ENCODE results near the gene AGR3.

Gene AGR3

GRCh38 chr7:16822029-16822428, 59.8 kb downstream of the AGR3 start:
- no peak for DNase-seq

DNA sequence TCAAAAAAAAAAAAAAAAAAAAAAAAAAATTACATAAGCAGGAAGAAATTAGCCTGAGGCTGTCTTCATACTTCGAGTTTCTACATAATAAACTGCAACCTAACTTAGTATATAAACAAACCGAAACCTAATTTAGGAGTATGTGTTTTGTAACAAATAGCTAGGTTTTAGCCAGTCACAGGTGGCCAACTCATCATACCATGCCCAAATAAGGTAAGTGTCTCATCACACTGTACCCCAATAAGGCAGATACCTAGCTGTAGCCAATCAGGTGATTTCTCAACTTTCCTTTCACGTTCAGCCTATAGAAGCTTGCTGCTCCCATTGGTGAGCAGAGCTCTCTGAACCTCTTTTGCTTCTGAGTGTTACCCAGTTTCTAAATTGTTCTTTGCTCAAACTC, 63.1 kb downstream of the AGR3 start:
- no peak for DNase-seq

DNA sequence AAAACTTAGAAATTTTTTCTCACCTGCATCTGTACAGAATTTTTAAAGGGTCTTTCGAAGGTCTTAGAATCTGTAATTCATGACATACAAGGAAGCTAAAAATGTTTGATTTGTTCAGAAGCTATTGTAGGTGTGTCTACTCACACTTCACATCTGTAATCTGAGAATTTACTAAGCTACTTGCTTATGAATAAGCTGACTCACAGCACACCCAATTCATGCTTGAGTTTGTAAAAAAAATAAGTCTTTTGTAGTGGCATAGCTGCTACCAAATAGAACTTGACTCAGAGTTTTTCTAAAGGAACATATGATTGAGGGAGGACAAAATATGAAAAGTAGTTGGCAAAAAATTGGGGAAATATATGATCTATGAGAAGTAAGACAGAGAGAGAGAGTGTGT, 64.2 kb downstream of the AGR3 start:
- no peak for DNase-seq

DNA sequence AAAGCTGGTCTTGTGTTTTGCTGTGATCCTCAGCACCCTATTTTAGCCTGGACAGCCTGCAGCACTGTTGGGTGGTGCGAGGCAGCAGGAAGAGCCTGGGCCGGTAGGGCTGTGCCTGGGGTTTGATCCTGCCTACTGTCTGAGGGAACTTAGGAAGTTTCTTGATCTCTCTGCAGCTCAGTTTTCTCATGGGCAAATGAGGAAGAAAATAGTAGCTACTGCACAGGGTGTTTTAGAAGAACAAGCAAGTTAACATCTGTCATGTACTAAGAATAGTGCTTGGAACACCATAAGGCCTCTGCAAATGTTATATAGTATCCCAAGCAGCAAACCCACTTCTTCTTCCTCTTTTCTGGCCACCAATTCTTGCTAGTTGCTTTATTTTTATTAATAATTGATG, 65.0 kb downstream of the AGR3 start:
- DNase-seq = no peak

GRCh38 chr7:16815001-16815400, 66.8 kb downstream of the AGR3 start:
- DNase-seq = no peak

- DNase-seq = peak; percentile 9 to 66
Measured at GRCh38 chr7:16813232-16813616, 68.6 kb downstream of the AGR3 start.

DNA sequence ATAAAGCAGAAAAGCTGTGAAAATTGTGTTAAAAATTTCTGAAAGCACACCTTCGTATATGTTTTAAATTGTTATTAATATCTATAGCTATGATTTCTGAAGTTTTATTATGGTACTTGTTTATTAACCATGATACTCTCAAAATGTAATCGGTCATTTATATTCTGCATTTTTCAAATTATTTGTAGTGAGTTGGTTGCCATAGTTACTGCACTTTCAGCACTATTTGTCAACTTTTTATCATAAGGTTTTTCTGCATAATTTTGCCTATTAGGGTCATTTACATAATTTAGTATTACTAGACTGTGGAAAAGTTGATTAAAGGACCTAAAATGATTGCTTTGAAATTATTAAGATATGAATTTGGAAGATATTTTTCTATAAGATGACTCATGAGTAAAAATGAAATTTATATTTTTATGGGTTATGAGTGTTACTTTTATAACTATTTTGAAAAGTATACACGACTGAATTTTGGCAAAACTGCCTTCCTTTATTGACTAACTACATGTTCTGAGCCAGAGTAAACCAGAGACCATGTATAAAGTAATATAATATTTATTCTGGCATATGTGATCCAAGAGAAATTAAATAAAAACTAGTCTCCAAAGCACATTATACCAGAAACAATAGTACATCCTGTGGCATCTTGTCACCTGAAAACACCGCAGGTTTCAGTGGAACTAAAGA, 69.1 kb downstream of the AGR3 start:
- no peak for DNase-seq

DNA sequence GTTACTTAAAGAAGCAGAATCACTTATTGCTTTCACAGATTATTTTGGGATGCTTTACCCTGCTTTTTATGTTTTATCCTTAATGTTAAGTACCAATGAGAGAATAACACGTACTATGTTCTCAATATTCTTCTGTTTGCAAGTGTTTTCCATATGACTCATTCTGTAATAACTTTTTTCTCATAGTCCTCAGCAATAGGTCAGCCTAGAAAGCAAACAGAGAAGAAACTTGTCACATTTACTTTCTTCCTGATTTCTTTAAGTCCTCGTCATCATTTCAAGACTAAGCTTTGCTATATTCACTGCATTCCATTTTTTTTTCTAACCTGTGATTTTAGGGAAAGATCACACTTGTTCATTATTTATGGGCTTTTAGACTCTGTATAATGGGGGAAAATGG, 70.2 kb downstream of the AGR3 start:
- no peak for DNase-seq

DNA sequence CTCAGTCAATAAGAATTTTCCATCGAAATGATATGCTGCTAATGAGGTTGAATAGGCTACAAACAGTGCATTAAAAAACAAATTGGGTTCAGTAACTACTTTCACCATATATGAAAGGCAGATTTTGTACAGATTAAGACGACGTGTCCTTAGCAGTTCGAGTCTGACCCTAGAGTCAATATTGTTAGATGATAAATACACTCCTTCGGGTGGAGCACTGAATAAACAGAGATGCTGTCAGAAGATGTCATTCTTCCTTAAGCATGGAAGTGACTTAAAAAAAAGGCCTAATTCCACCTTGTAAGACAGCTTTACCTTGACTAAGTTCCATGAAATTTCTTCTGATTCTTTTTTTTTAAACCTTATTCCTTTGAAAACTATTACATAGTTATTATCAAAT, 71.2 kb downstream of the AGR3 start:
- DNase-seq = no peak

DNA sequence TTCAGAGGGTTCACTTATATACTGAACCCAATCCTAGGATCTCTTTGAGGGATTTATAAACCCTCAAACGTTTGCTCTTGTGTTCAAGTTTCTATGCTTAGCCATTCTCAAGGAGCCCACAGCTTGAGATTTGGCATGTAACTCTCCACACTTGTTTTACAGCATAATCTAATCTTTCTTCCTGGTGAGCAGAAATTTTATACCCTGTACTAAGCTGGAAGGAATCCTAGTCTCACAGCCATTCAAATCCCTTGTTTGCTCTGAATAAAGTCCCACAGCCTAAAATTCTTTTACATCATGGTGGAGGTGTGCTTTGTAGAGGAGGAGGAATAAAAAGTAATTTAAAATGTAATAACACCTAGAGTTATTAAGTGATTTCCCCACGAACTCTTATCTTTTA, 71.7 kb downstream of the AGR3 start:
- DNase-seq = no peak
